ENCODE data around the gene EFHC2.

EFHC2 gene

DNA sequence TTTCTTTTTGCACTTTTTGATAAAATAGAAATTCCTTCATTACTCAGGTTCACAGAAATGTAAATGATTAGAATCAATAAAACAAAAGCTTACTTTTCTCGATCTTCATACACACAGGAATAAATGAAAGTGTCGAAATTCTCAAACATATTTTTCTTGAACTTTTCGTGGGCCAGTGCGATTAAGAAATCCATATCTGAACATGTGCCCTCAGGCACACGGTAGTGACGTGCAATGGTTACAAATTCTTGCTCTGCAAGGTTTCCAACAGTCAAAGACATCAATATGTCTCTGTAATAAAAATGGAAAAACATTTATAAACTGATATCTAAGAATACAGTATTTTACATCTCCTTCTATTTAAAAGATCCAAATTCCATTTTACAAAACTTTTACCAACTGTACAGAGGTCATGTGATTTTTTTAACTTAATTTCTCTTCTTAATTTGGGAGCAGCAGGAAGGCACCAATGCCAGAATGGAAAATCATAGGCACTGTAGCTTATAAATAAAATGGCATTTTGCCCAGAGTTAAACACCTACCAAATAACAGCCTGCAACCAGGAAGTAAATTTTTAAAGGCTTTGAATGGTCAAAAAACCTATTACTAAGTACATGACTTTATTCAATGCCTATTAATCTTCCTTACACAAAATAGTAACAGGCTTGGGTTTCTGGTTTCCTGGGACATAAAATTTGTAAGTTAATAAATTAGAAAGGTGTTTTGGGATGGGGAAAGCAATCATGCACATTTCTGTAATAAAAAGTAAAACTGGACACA, 165.0 kb downstream of the EFHC2 start:
- H3K9me3 ChIP-seq (ENCODE audit: control insufficient read depth, low read length): no peaks in the 10 kb centered on the region
- H3K4me1 ChIP-seq: no peaks in the 10 kb centered on the region
- H3K9ac ChIP-seq: no peak overlapping the region
- TF ChIP-seq, protein P1, sequence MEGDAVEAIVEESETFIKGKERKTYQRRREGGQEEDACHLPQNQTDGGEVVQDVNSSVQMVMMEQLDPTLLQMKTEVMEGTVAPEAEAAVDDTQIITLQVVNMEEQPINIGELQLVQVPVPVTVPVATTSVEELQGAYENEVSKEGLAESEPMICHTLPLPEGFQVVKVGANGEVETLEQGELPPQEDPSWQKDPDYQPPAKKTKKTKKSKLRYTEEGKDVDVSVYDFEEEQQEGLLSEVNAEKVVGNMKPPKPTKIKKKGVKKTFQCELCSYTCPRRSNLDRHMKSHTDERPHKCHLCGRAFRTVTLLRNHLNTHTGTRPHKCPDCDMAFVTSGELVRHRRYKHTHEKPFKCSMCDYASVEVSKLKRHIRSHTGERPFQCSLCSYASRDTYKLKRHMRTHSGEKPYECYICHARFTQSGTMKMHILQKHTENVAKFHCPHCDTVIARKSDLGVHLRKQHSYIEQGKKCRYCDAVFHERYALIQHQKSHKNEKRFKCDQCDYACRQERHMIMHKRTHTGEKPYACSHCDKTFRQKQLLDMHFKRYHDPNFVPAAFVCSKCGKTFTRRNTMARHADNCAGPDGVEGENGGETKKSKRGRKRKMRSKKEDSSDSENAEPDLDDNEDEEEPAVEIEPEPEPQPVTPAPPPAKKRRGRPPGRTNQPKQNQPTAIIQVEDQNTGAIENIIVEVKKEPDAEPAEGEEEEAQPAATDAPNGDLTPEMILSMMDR (IDR thresholded peaks at IDR 0.05): no peak
- H2AFZ ChIP-seq: no peak overlapping the region
- H3K79me2 ChIP-seq: no peaks in the 10 kb centered on the region
- no peaks in the 10 kb centered on the region for H3K36me3 ChIP-seq (ENCODE audit: control insufficient read depth, insufficient read depth, low read length)
- H3K27ac ChIP-seq: no peak overlapping the region
- H3K4me3 ChIP-seq (ENCODE audit: low read depth, low read length): no peak overlapping the region
- no peak overlapping the region for H3K4me2 ChIP-seq (ENCODE audit: low read length)
- no peaks in the 10 kb centered on the region for H3K27me3 ChIP-seq (ENCODE audit: control insufficient read depth, insufficient read depth, low read length)

DNA sequence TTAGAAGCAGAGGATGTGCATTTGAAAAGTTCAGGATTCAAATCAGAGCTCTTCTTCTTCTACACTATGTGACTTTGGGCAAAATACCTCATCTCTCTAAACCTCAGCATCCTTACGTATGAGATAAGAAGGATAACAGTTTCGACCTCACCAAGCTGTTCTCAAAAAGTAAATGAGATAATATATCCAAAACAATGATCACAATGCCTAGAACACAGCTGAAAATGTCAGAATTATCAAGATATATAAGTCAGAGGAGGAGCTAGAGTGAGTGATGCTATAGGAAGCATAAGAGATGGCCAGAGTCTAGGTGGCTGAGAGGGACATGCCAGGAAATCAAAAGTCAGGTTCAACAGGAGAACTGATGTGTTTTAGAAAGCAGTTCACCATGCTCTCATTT, 168.0 kb downstream of the EFHC2 start:
- TF ChIP-seq, protein P1 (IDR thresholded peaks at IDR 0.05): no peak
- Histone ChIP-seq H2AFZ (no peak overlapping the region), H3K36me3 (ENCODE audit: control insufficient read depth, insufficient read depth, low read length) (no peaks in the 10 kb centered on the region), H3K4me3 (ENCODE audit: low read depth, low read length) (no peak overlapping the region), H3K4me2 (ENCODE audit: low read length) (no peak overlapping the region), H3K27ac (no peak overlapping the region), H3K4me1 (no peaks in the 10 kb centered on the region), H3K27me3 (ENCODE audit: control insufficient read depth, insufficient read depth, low read length) (no peaks in the 10 kb centered on the region), H3K9me3 (ENCODE audit: control insufficient read depth, low read length) (no peaks in the 10 kb centered on the region), H3K9ac (no peak overlapping the region), H3K79me2 (no peaks in the 10 kb centered on the region)

DNA sequence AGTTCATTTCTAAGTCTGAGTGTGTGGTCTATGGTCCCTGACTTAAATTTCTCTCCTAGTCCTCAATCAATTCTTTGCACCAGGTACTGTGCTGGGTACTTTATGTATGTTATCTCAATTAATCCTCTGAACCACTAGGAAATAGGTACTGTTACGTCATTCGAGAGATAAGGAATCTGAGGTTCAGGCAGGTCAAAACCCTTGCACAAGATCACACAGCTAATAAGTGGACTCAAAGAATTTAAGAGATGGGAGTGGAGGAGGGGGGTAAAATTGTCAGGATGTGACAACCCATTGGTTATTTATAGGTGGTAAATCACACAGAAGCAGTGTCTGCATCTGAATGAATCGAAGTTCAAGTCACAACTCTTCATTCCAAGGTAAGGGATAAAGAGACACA, 169.4 kb downstream of the EFHC2 start:
- no peak overlapping the region for H2AFZ ChIP-seq
- TF ChIP-seq, protein P1 (IDR thresholded peaks at IDR 0.05): no peak
- H3K36me3 ChIP-seq (ENCODE audit: control insufficient read depth, insufficient read depth, low read length): no peaks in the 10 kb centered on the region
- H3K9ac ChIP-seq: no peak overlapping the region
- no peak overlapping the region for H3K4me3 ChIP-seq (ENCODE audit: low read depth, low read length)
- H3K9me3 ChIP-seq (ENCODE audit: control insufficient read depth, low read length): no peaks in the 10 kb centered on the region
- no peaks in the 10 kb centered on the region for H3K27me3 ChIP-seq (ENCODE audit: control insufficient read depth, insufficient read depth, low read length)
- no peak overlapping the region for H3K4me2 ChIP-seq (ENCODE audit: low read length)
- no peaks in the 10 kb centered on the region for H3K79me2 ChIP-seq
- no peak overlapping the region for H3K27ac ChIP-seq
- H3K4me1 ChIP-seq: no peaks in the 10 kb centered on the region

DNA sequence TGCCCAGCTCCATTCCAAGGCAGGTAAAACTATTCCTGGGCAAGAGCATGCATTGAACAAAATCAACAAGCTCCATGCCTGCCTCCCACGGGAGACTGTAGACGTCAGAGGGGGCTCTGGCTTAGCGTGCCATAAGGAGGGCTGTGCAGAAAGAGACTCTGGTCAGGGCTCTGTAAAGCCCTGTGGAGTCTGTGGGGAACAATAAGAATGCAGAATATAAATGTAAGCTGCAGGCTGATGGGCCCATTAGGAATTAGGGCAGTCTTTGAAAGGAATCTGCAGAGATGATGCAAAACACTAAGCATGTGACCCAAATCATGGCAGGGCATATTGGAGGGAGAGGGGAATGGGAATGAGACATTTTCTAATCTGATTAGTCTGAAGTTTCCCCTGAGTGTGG, 170.3 kb downstream of the EFHC2 start:
- Histone ChIP-seq H3K27ac (no peak overlapping the region), H3K4me2 (ENCODE audit: low read length) (no peak overlapping the region), H3K4me3 (ENCODE audit: low read depth, low read length) (no peak overlapping the region), H3K4me1 (no peaks in the 10 kb centered on the region), H3K36me3 (ENCODE audit: control insufficient read depth, insufficient read depth, low read length) (no peaks in the 10 kb centered on the region), H3K9ac (no peak overlapping the region), H3K9me3 (ENCODE audit: control insufficient read depth, low read length) (no peaks in the 10 kb centered on the region), H3K27me3 (ENCODE audit: control insufficient read depth, insufficient read depth, low read length) (no peaks in the 10 kb centered on the region), H3K79me2 (no peaks in the 10 kb centered on the region), H2AFZ (no peak overlapping the region)
- TF ChIP-seq, protein P1 (IDR thresholded peaks at IDR 0.05): no peak

DNA sequence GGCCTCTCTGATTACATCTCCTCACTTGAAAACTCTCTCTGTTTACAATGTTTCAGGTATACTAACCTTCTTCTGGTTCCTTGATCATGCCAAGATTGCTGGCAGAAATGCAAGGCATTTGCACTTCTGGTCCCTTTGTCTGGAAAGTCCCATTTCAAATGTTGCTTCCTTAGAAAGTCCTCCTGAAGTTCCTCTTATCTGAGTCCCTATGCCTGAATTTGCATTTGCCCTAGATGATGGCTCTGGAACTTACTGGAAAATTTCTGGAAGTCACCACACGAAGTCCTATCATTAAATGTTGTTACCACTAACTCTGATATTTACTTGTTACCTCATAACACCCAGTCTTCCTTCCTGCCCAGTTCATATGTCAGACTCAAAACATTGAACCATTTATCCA, 176.4 kb downstream of the EFHC2 start:
- no peak overlapping the region for H3K4me3 ChIP-seq (ENCODE audit: low read depth, low read length)
- H3K27me3 ChIP-seq (ENCODE audit: control insufficient read depth, insufficient read depth, low read length): no peaks in the 10 kb centered on the region
- H3K27ac ChIP-seq: no peak overlapping the region
- H3K9ac ChIP-seq: no peak overlapping the region
- no peaks in the 10 kb centered on the region for H3K9me3 ChIP-seq (ENCODE audit: control insufficient read depth, low read length)
- H3K4me2 ChIP-seq (ENCODE audit: low read length): no peak overlapping the region
- H3K4me1 ChIP-seq: peaks cover 2% of the 10 kb centered on the region
- TF ChIP-seq, protein P1 (IDR thresholded peaks at IDR 0.05): no peak
- no peak overlapping the region for H2AFZ ChIP-seq
- no peaks in the 10 kb centered on the region for H3K79me2 ChIP-seq
- no peaks in the 10 kb centered on the region for H3K36me3 ChIP-seq (ENCODE audit: control insufficient read depth, insufficient read depth, low read length)
